Measurements from ENCODE around the gene NDRG2.

NDRG2 gene

DNA sequence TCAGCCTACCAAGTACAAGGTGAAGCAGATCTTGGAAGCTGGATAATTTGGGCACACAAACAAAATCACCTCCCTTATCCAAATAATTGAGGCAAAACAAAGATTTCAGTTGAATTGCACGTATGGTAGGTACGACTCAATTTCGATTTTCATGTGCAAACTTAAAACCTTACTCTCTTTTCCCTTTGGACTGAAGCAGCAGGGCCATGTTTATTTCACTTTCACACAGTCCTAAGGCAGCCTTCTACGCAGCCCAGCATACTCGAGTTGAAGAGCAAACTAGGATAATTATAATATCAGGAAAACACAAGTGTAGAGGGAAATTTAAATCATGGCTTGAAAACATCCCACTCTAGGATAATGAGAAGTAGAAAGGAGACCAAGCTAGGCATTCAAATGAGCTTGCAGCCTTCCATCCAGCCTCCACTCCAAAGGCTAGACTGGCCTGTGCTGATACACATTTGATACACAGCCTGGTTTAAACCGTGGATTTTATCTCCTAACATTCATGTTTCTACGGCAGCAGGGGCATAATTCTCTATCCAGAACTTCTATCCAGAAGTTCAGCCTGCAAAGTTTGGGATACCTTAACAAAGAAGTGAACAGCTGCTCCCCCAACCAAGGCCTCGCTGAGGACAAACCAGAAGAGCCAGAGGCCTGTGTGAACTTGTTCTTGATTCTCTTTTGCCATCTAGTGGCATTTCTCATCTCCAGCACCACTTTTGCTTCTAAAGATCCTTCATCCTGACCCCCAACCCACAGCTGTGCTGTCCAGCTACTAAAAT lies 14.9 kb upstream of the NDRG2 start:
- in situ Hi-C loops (cut with HindIII; ENCODE audit: low pct_unique_long_range_greater_than_20kb, low sequenced_read_pairs), result no loop called here
- TF ChIP-seq JUND (IDR thresholded peaks at IDR 0.05; ENCODE audit: low read depth), result no peak
- DNase-seq (ENCODE audit: low read depth in 1 of 2, low spot score in 1 of 2), result peak; percentile 47 to 79

DNA sequence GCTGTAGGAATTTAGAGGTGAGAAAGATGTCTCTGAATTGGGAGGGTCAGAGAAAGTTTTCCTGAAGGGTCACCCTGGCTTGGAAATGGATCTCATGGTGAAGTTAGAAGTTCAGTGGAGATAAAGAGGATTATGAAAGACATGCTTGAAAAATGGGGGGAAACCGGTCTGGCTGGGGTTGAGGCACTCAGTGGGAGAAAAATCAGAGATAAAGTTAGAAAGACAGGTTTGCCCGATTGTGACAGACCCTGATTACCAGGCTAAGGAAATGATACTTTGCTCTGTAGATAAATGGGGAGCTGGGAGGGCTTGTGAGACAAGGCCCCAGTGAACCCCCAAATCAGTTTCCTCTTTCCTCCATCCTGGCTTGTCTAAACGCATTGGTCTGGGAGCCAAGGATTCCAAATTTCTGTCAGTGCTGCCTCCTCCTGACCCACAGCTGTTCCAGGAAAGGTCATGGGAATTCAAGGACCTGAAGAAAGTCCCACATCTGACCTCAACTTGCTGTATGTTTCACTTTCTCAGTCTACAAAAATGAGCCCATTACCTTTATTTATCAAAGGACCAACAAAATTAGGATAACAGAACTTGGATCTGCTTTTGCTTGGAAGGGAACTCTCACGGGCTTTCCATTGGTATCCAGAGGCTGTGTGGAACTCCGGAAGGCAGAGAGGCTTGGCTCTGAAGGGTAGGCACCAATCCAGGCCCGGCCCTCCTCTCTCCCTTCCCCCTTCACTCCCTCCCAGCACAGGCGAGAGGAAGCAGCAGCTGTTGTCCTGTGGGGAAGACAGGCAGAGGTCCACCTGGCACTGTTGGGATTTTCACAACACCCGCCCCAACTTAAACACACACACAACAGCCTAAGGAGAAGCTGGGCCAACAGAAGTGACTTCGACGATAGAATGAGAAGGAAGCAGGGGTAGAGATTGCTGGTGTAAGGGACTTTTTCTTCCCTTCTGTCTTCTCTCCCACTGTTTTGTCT lies 13.9 kb upstream of the NDRG2 start:
- no peak for DNase-seq (ENCODE audit: low read depth in 1 of 2, low spot score in 1 of 2)
- in situ Hi-C loops (cut with HindIII; ENCODE audit: low pct_unique_long_range_greater_than_20kb, low sequenced_read_pairs), result no loop called here
- no peak for TF ChIP-seq JUND (IDR thresholded peaks at IDR 0.05; ENCODE audit: low read depth)

DNA sequence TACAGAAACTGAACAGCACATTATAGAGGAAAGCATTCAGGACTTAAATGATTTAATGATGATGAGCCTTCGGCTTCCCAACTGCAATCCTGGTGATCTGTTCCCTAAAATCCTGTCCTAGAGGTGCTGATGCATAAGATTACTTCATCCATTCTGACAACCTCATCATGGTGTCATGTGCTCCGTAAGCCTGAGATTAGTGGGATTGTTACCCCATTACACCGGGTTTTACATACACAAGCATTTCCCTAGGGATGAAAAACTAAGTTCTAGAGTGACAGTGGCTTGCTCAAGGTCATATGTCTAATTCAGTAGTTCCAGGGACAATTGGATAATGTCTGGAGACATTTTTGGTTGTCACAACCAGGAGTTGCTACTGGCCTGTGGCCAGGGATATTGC lies 12.3 kb upstream of the NDRG2 start:
- in situ Hi-C loops (cut with HindIII; ENCODE audit: low pct_unique_long_range_greater_than_20kb, low sequenced_read_pairs), result no loop called here
- DNase-seq (ENCODE audit: low read depth in 1 of 2, low spot score in 1 of 2), result no peak
- TF ChIP-seq JUND (IDR thresholded peaks at IDR 0.05; ENCODE audit: low read depth), result no peak

DNA sequence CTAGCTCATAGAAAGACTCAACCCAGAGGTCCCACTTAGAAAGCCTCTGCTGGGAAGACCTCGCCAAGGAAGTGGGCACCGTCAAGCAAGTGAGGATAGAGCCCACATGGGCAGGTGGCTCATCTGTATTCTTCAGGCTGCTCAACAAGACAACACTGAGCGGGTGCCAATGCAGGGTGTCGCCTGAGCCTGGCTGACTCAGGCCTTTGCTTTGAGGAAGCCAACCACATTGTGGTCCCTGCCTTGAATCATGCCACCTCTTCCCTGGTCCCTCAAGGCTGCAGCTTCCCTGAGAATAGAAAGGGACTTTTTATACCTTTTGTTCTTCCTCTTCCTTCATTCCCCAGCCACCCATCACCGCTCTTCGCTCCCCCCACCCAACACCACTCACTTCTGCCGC lies 11.9 kb upstream of the NDRG2 start:
- TF ChIP-seq JUND (IDR thresholded peaks at IDR 0.05; ENCODE audit: low read depth), result no peak
- in situ Hi-C loops (cut with HindIII; ENCODE audit: low pct_unique_long_range_greater_than_20kb, low sequenced_read_pairs), result no loop called here
- DNase-seq (ENCODE audit: low read depth in 1 of 2, low spot score in 1 of 2), result no peak

DNA sequence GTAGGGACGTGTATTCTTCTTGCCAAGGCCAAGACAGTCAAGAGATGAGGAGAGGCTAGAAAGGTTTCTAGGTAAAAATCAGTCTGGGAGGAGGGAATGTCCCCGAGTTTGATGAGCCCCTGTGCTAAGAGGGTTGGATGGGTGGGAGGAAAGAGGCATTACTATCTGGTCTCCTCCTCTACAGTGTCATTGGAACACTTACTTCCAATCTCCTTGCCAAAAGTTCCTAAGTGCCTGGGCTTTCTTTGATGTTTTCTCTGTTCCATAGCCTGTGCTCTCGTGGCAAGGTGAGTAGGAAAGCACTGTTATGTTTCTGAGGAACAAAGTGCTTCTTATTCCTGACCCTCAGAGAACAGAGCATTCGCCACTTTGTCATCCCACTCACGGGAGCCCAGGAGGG lies 9.8 kb upstream of the NDRG2 start, which contains the start of gene RNASE13:
RNASE13 (minus strand) TSS at position 101 of the 400 bp plus-strand sequence. CDS start 519 bp downstream, outside the sequence.
- no peak for TF ChIP-seq JUND (IDR thresholded peaks at IDR 0.05; ENCODE audit: low read depth)
- in situ Hi-C loops (cut with HindIII; ENCODE audit: low pct_unique_long_range_greater_than_20kb, low sequenced_read_pairs), result no loop called here
- no peak for DNase-seq (ENCODE audit: low read depth in 1 of 2, low spot score in 1 of 2)

DNA sequence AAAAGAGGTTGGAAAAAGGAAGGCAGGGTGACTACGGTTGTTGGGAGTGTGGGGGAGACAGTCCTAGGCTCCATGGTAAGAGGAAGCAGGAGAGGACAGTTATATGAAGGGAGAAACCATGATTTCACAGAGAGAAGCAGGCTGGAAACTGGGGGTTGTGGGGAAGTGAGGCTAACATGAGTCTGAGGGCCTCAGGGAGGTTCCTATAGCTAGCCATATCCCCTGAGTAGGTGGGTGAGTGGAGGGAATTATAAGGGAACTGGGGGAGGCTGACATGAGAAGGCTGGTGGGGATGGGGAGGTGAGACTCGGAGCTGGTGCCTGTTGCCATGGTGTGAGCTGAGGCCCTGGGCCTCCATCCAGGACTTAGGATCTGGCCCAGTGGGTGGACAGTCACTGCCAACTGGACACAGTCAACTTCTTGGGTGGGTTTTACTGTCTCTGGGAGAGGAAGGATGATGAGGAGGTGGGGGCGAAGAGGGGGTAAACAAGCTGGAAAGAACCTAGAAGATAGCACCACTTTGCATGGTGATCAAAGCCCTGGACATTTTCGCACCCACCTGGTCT lies 8.4 kb upstream of the NDRG2 start:
- no peak for TF ChIP-seq JUND (IDR thresholded peaks at IDR 0.05; ENCODE audit: low read depth)
- in situ Hi-C loops (cut with HindIII; ENCODE audit: low pct_unique_long_range_greater_than_20kb, low sequenced_read_pairs), result no loop called here
- DNase-seq (ENCODE audit: low read depth in 1 of 2, low spot score in 1 of 2), result no peak

DNA sequence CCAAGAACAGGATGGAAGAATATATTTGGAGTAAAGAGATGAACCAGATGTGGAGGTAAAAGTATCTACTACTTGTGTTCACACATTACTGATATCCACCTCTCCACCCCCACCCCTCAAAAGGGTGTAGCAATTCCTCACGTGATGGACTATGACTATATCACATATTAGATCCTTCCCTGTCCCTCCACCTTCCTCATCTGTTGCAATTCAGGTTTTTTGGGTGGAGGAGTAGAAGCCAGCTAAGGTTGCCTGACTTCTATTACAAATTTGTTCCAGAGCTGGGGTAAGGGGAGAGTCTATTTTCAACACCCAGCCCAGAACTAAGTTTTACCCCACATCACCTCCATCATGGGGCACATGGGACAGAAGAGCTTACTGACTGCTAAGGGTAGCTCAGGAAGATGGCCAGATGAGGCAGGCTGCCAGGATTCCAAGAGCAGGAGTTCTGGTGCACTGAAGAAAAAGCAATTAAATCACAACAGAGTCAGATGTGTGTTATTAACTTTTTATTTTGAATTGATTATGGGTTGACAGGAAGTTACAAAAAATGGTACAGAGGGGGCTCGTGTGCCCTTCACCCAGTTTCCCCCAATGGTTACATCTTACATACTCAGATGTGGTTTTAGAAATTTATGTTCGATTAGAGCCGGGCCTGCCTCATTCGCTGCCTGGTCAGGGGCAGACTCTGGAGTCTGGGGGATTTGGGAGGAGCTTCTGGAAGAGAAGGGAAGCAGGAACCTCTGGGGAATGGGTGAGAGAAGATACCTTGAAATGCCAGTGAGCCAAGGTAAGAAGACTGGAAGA lies 7.7 kb upstream of the NDRG2 start:
- DNase-seq (ENCODE audit: low read depth in 1 of 2, low spot score in 1 of 2), result no peak
- TF ChIP-seq JUND (IDR thresholded peaks at IDR 0.05; ENCODE audit: low read depth), result no peak
- in situ Hi-C loops (cut with HindIII; ENCODE audit: low pct_unique_long_range_greater_than_20kb, low sequenced_read_pairs), result no loop called here

DNA sequence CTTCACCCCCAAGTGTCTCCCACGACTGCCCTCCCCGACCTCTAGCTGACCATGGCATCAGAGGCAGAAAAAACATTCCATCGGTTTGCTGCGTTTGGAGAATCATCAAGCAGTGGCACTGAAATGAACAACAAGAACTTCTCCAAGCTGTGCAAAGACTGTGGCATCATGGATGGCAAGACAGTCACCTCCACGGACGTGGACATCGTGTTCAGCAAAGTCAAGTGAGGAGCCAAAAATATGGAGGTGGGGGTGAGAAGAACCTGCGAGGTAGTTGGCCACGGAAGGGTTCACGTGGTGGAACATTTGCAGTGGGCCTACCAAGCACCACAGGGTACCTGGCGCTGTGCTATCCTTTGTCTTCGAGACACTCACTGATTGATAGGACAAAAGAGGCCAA lies 5.7 kb upstream of the NDRG2 start:
- TF ChIP-seq JUND (IDR thresholded peaks at IDR 0.05; ENCODE audit: low read depth), result no peak
- DNase-seq (ENCODE audit: low read depth in 1 of 2, low spot score in 1 of 2), result no peak
- in situ Hi-C loops (cut with HindIII; ENCODE audit: low pct_unique_long_range_greater_than_20kb, low sequenced_read_pairs), result no loop called here

DNA sequence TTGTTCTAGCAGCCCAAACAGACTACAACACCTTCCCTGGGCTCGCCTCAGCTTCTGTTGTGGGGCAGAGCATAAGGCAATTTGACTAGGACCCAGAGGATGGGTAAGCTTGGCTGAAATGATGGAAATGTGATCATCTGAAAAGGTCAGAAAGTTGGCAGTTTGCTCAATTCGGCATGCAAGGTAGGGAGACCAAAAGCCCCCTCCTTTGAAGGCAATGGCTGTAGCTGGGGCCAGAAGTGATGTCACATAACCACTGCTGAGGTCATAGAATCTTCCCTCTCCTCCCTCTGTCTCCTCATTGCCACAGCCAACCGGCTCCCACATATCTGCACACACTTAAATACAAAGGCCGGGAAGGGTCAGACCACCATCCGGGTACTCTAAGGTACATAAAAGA lies 5.1 kb upstream of the NDRG2 start, which contains the start of gene TPPP2:
TPPP2 (plus strand) TSS at position 301 of the 400 bp plus-strand sequence. CDS start 365 bp downstream, outside the sequence.
- in situ Hi-C loops (cut with HindIII; ENCODE audit: low pct_unique_long_range_greater_than_20kb, low sequenced_read_pairs), result no loop called here
- no peak for DNase-seq (ENCODE audit: low read depth in 1 of 2, low spot score in 1 of 2)
- no peak for TF ChIP-seq JUND (IDR thresholded peaks at IDR 0.05; ENCODE audit: low read depth)

DNA sequence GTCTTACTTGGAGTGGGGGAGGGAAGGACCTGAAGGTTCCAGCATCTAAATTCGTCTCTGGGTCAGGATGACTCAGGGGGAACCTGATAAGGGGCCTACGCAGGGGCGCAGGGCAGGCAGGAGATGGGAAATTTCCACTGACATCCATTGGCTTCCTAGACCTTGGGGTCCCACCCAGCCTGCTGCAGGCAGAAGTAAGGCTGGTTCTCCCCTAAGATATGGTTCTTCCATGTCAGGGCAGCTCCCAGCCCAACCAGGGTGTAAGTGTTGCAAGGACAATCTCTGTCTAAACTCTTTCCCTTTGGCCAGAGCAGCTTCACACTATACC lies 2.1 kb upstream of the NDRG2 start:
- no peak for DNase-seq (ENCODE audit: low read depth in 1 of 2, low spot score in 1 of 2)
- TF ChIP-seq JUND (IDR thresholded peaks at IDR 0.05; ENCODE audit: low read depth), result no peak
- in situ Hi-C loops (cut with HindIII; ENCODE audit: low pct_unique_long_range_greater_than_20kb, low sequenced_read_pairs), result no loop called here

DNA sequence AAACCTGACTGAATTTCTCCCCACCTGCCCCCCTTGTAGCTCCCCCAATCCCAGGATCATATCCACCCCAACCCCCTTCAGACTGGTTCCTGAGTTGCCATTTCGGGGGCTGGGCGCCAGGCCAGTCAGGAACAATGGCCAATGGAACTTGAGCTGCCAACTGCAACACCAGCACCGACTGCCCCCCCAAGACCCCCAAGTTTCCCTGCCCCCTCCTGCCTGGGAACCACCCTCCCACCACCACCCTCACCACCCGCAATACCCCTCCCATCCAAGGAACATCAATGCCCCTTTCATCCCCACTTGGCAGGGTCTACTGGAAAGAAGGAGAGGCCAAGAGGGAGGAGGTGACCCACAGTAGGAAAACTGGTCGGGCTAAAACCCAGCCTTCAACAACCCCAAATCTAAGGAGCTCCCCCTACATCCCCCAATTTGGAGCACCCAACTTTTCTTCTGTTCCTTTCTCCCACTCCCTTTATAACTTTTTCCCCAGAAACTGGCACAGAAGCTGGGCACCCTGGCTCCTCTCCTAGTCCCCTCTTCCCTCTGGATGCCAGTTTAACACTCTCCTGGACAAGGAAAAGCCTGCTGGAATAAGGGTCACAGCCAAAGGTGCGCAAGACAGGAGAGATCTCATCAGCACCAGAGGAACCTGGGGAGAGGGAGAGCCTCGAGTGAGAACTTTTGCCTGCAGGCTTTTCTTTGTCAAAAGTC lies 1.6 kb upstream of the NDRG2 start:
- DNase-seq (ENCODE audit: low read depth in 1 of 2, low spot score in 1 of 2), result no peak
- in situ Hi-C loops (cut with HindIII; ENCODE audit: low pct_unique_long_range_greater_than_20kb, low sequenced_read_pairs), result no loop called here
- no peak for TF ChIP-seq JUND (IDR thresholded peaks at IDR 0.05; ENCODE audit: low read depth)

All from T47D (cell line).